Choroid plexus epithelial cell (primary cell): ENCODE measurements around the gene MAP3K4.
A peak's percentile ranks its signal among the peaks of the same experiment; 100 is the strongest.

Experiments used
- DNase-seq: peaks from one replicate; pipeline ENCODE4 v3.0.0-alpha.2; 2010; ENCODE audit warnings: low read depth
- H3K4me3 ChIP-seq: 2 replicates; pipeline ENCODE4 v1.5.1; 2011; ENCODE audit warnings: low read depth, mild to moderate bottlenecking, control low read depth, low read length, moderate library complexity
- TF ChIP-seq, protein P1 (sequence below): conservative IDR thresholded peaks from 2 replicates; pipeline ENCODE4 v1.5.1; 2011; ENCODE audit warnings: low read depth, mild to moderate bottlenecking, control low read depth, inconsistent platforms, low read length, moderate library complexity

MAP3K4 gene

DNA sequence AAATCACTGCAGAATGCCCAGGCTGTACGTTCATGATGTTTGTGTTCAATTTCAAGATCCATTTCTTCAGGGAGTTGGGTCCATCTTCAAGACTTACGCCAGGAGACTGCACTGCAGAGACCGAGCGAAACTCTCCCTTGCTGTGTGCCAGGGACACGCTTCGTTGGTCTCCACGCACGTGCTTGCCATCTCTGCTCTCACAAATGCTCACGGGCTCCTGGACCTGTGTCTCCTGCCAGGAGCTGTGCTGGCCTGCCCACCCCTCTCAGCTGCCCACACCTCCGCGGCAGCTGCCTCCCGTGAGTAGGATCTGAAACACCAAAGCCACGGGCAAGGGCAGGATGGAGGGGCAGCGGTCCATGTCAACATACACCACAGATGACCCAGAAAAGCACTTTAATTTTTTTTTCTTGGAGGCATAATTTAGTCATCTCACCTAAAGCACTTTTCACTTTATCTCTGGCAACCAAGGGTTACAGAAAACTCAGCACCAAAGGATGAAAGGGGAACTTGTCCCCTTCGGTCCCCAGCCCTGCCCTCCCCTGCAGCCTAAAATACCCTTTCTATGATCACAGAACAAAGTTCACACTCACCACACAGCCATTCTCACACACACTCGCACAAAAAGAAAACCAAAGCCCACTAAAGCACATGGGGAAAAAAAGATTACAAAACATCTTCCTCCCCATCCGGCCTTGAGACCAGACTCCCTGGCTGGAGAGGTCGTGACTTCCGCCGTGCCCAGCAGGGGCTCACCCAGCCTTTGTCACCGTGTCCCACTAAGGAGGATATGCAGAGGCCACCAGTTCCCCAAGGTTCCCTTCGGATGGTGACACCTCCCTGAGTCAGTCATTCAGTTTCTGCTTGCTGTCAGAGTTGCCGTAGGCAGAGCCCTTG lies 144.4 kb downstream of the MAP3K4 start:
- TF ChIP-seq, protein P1, sequence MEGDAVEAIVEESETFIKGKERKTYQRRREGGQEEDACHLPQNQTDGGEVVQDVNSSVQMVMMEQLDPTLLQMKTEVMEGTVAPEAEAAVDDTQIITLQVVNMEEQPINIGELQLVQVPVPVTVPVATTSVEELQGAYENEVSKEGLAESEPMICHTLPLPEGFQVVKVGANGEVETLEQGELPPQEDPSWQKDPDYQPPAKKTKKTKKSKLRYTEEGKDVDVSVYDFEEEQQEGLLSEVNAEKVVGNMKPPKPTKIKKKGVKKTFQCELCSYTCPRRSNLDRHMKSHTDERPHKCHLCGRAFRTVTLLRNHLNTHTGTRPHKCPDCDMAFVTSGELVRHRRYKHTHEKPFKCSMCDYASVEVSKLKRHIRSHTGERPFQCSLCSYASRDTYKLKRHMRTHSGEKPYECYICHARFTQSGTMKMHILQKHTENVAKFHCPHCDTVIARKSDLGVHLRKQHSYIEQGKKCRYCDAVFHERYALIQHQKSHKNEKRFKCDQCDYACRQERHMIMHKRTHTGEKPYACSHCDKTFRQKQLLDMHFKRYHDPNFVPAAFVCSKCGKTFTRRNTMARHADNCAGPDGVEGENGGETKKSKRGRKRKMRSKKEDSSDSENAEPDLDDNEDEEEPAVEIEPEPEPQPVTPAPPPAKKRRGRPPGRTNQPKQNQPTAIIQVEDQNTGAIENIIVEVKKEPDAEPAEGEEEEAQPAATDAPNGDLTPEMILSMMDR = no peak
- no peak overlapping the region for H3K4me3 ChIP-seq
- no peak for DNase-seq

DNA sequence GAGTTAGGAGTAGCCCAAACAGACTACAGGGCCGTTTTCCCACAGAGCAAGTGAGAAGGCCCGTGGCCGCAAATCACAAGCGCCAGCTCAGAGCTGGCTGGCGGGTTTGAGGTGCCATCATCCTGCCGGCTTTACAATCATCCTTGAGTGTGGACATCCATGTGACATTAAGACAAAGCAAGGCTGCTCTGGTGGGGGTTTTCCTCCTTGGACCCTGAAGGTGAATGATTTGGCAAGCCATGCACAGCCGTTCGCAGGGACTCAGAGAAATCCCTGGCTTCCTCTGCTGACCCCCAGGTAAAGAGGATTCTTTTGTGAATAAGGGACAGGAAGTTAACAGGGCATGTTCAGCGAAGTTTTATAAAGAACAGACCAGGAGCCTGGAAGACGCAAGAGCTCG lies 145.1 kb downstream of the MAP3K4 start:
- TF ChIP-seq, protein P1 = no peak
- DNase-seq = no peak
- H3K4me3 ChIP-seq = no peak overlapping the region

DNA sequence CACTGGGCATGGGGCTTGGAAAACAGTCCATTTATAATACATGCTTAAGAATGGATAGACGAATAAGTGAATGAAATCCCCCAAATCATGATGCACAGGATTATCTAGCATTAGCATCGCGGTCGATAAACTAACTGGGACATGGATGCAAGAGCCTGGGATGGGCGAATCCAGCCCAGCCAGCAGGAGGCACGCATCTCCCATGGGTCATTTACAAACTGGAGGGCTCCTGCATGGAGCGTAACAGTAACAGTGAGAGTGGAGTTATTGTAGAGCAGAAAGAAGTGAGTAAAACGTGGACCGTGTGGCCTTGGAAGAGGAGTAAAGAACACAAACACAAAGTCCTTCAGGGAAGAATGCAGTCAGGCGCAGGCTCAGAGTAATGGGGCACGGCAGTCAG lies 145.8 kb downstream of the MAP3K4 start:
- TF ChIP-seq, protein P1 = no peak
- no peak for DNase-seq
- no peak overlapping the region for H3K4me3 ChIP-seq

DNA sequence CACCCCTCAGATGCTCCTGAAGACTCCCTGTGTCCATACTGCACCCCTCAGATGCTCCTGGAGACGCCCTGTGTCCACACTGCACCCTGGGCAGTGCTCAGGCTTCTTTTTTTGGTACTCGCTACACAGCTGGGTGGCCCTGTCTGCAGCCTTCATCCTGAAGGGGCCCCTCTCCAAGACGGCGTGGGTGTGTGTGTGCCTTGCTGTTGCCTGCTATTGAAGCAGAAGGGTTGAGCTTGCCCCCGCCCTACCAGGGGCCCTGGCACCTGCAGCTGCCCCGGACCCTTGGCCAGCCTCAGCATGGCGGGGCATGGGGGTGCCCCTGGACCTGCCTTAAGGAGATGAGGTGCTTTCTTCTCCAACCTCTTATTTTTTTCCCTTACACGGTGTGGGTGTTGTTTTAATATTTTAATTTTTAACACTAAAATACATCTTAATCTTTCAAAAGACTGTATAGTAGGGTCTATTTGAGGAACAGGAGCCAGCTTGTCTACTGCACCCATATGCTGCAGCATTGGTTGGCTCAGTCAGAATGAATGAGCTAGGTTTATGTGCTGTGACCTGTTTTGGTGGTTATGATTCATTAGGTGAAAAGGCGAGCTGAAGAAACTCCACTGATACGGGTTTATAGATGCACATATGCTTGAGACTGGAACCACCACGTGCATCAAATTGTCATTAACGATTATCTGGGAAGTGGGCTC lies 146.4 kb downstream of the MAP3K4 start:
- TF ChIP-seq, protein P1 = no peak
- no peak overlapping the region for H3K4me3 ChIP-seq
- peak; percentile 17 for DNase-seq

DNA sequence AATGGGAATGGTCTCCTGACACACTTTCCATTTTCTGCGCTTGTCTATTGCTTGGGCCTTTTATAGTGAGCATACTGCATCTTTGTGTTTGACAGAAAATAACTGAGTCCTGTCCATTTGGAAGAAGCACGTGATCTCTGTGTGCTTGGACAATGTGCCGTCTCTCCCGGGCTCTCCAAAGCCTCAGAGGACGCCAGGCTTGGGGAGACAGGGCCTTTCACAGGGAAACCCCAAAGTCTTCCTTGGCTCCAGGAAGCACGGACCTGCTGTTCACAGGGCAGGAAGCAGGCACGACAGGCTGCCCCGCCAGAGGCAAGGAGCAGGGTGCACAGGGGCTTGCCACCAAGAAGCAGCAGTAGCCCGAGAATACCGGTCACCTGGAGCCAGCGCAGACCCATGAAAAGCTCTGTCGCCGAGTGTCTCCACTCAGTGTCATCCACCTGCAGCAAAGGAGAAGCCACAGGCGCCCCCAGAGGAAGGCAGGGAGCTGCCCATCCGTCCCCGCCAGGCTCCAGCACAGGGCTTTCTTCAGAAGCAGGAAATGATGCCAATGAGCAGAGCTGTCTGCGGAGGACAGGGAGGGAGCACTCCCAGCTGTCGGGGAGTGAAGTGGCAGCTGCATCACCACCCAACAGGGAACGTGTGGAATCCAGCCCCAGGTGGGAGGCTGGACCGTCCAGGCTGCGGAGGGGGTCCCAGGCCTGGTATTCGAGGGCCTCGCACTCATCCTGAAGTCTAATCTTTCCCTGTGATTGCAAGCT lies 147.2 kb downstream of the MAP3K4 start:
- DNase-seq = no peak
- TF ChIP-seq, protein P1 = no peak
- H3K4me3 ChIP-seq = no peak overlapping the region

DNA sequence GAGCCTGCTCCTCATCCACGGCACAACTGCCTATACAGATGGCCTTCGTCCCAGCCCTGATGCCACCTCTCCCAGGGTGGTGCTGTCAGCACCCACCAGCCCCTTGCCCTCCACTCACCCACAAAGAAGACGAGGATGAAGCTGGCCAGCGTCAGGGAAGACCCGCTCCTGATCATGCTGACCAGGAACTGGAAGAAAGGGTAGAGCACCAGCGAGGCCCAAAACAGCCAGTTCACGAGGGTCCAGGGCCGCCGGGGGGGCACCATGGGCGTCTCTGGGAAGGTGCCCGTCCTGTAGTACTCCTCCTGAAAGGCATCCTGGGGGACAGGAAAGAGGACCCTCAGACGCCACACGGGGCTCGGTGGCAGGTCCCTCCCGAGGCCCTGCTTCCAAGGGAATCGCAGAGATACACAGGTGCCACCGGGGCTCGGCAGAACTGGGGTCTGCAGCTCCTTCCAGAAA lies 147.8 kb downstream of the MAP3K4 start:
- no peak overlapping the region for H3K4me3 ChIP-seq
- TF ChIP-seq, protein P1 = no peak
- no peak for DNase-seq
